Islet of Langerhans (tissue), 1 donor: Measurements from ENCODE around the gene LAPTM4A.

Experiments used
- FAIRE-seq: peaks from one replicate; lab custom pipeline; 2011; peaks lifted over from hg19 to GRCh38; lab: Jason Lieb, UNC

The LAPTM4A gene

GRCh38 chr2:20019747-20020146, 31.7 kb downstream of the LAPTM4A start:
- no peak for FAIRE-seq

DNA sequence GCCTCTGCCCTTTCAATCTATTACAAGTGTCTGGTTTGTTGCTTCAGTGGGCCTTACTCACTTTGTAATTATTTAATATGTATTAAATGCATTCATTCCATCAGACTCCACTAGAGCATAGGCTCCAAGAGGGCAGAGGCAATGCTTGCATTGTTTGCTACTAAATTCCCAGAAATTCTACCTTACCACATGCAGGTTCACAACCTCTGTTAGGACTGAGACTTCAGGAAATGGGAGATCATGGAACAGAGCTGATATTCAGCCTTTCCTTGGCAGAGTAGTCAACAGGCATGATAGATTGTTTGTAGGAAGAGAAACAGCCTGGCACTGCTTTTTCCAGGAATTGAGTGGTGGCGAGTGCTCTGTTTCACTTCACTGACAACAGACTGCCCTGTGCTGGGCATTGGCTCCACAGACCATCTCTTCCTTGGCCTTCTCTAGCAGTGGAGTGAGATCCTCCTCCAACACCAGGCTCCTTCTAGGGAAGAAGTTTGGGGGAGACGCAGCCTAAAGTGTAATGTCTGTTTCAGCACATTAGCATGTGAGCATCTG, 32.8 kb downstream of the LAPTM4A start:
- no peak for FAIRE-seq

DNA sequence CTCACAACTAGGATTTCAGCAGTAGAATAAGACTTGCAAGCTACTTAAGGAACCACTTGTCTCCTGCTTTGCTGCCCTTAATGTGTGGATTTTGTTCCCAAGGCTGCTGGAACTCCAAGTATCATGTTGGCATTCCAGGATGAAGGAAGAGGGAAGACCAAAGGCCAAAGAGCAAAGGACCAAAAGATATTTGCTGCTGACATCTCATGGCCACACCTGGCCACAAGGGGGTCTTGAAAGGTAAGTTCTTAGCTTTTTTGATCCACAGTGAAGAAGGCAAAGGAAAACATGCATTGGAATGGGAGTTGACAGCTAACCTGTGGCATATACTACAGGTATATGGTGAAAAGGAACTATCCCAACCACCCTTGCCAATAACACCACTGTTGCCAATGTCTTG, 35.1 kb downstream of the LAPTM4A start:
- FAIRE-seq: no peak

GRCh38 chr2:20015482-20016083, 35.8 kb downstream of the LAPTM4A start:
- FAIRE-seq: peak; percentile 33

- no peak for FAIRE-seq
These were observed 38.1 kb downstream of the LAPTM4A start for GRCh38 chr2:20013126-20013849.

DNA sequence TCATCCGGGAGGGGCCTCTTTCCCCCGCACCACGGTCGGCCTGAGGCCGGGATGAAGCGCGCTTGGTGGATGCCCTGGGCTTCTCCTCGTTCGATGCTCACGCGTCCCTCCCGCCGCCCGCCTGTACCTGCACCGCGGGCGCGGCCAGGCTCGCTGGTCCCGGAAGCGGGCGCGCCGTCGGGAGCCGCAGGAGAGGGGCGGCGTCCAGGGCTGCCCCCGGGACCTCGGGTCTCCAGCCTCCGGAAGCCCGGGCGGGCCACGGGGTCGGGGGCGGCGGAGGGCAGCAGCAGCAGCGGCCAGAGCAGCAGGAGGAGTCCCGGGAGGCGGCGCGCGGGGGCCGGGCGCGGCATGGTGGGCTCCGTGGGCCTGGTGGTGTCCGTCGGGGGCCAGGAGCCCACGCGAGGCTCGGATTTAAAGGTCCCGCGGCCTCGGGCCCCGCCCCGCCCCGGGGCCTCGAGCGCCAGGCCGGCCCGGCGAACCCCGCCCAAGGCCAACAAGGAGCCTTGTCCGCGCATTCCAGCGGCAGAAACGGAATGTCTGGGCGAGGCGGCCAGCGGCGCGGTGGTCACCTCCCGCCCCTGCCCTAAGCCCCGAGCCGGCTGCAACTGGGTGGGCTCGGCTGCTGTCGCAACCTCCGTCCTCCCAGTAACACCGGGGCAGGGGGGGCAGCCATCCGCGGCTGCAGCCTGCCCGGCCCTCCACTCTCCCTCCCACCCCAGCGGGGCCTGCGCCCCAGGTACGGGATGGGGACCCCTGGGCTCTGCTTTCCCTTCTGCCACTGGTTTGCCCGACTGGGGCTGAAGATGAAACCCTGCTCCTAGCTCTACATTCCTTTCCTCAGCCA, 38.9 kb downstream of the LAPTM4A start, which contains the start of gene MATN3:
Gene MATN3, minus strand, starts transcription at position 387 of the 844 bp plus-strand sequence. Its CDS starts 37 bp downstream, at position 350.
- FAIRE-seq: no peak

- no peak for FAIRE-seq
These were observed 39.5 kb downstream of the LAPTM4A start for GRCh38 chr2:20012032-20012281.

DNA sequence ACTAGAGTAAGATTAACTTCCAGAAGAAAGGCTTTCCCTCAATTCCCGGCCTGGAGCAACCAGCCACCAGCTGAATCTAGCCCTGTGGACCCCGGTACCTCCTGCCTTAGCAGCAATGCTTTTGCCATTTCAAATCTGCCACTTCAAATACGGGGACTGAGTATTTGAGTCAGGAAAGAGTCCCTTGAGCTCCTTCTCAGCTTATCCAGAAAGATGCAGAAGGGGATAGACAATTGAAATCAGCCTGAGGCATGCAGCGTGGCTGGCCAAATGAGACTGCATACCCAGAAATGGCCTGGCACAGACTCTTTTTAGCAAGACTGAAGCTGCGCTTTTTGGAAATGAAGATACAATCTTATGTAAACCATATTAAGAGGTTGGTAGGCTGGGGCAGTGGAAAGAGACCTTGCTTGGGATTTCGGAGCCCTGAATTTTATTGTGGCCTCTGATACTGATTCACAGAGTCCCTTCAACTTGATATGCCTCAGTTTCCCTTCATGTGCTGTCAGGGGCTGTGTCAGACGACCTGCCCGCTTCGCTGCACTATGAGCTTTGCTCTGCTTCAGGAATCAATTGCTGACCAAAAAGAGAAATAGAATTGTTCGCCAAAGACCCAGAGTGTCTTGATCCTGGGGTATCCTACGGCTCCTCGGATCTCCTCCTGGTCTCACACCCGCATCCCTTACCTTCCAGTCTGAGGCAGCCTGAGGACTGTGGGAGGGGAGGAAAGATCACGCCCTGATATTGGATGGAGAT, 40.0 kb downstream of the LAPTM4A start:
- FAIRE-seq: no peak

DNA sequence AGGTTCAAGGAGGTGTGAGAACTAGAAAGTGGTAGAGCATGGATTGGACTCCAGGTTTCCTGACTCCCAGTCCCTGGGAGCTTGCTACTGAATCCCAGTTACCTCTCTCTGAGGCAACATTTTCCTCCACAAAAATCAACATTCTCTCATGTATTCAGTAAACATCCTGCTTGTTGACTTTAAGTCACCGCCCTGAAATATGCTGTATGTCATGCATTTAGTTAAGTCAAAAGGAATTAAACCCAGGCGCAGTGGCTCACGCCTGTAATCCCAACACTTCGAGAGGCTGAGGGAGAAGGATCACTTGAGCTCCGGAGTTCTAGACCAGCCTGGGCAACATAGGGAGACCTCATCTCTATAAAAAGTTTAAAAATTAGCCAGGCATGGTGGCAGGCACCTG, 42.7 kb downstream of the LAPTM4A start:
- no peak for FAIRE-seq

DNA sequence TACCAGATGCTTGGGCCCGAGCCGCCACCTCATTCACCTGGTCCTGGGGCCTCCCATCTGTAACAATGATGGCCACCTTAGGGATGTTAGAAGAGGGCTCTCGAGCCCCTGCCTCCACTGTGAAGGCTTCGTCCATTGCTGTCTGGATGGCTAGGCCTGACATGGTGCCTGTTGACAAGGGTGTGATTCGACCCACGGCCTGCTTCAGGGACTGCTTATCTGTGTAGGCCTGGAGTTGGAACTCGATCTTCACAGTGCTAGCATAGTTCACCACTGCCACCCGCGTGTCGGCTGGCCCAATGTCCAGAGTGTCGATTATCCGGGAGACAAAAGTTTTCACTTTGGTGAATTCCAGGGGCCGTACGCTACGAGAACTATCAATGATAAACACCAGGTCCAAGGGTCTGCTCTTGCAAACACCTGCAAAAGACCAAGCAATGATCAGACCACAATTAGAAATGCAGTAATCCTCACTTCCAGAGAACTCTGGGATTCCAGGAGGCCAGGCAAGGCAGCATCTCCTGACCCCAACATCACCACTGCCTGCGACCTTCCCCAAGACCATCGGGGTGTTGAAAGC, 45.4 kb downstream of the LAPTM4A start:
- no peak for FAIRE-seq

- no peak for FAIRE-seq
These were observed 46.3 kb downstream of the LAPTM4A start for GRCh38 chr2:20005067-20005627.

GRCh38 chr2:20001361-20001863, 50.0 kb downstream of the LAPTM4A start:
- FAIRE-seq: no peak

DNA sequence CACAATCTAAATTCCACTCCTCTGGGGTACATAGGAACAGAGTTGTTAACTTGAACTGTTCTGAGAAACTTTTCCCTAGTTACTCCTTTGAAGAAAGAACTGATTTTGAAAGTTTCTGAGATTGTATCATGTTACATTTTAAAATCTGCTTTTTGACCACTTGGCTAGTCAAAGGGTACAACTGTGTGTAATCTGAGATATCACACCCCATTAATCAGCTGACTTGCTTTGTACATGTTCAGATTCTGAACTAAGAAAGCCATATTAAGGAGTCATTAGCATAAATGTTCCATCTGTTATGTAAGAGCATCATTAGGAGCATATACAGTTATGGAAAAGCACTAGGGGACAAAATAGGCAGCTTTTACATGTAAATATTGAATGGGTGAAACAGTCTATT, 57.7 kb downstream of the LAPTM4A start:
- FAIRE-seq: no peak

- FAIRE-seq: peak; percentile 78
These were observed 59.5 kb downstream of the LAPTM4A start for GRCh38 chr2:19991895-19992294.

- FAIRE-seq: no peak
These were observed 61.1 kb downstream of the LAPTM4A start for GRCh38 chr2:19990416-19990728.

GRCh38 chr2:19989667-19990415, 61.6 kb downstream of the LAPTM4A start, which contains the start of gene WDR35:
Gene WDR35 (minus strand): TSS chr2:19990105. CDS start chr2:19990015, 90 bp downstream.
- FAIRE-seq: peak; percentile 60

DNA sequence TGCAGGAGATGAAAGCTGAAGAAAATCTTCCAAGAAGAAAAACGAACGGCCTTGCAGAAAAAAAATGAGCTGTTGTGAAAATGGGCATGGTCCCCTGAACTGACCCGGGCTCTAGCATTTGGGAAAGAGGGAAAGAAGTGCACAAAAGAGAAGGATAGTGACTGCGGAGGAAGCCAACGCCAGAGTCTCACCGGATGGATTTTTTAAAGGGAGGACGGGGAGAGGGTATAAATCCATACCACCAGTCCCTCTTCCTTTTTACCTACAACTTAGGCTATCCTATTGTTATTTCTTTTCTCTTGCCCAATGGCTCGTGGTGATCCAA, 62.1 kb downstream of the LAPTM4A start:
- FAIRE-seq: no peak

- FAIRE-seq: peak; percentile 33
These were observed 62.8 kb downstream of the LAPTM4A start for GRCh38 chr2:19988600-19988999.

DNA sequence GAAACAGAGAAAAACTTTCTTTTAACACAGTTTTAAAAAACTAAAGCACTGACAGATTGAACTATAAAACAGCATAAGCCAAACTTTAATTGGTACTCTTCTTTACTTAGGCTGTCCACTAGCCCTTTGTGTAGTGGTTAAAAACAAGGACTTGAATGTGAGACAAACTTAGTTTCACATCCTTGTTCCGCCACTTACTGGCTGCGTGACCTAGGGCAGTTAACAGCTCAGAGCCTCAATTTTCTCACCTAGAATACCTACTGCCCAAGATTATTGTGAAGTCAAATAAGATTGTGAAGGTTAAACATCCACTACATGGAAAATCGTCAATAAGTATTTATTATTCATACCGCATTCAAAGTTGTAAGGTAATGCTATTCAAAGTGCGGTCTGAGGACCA, 63.5 kb downstream of the LAPTM4A start:
- FAIRE-seq: no peak
